Mucosa of descending colon (tissue), 3 donors: ENCODE results near the gene INPP4B. TPM values are rescaled to one million over a fixed set of nuclear protein-coding genes. Genes with fewer than 3 reads are reported as not detected.
A peak's percentile ranks its signal among the peaks of the same experiment; 100 is the strongest.

ENCODE experiments used
- ATAC-seq: fragments of 200-7000 bp; cut with Tn5 transposase; one replicate; pipeline ENCODE4 v1.9.1; 2020; ENCODE audit warnings: mild to moderate bottlenecking, moderate library complexity
- DNase-seq, 3 donors: peaks; one replicate each; pipeline ENCODE4 v3.0.0-alpha.2; 2020
- H3K36me3 ChIP-seq: fragments of 200-600 bp; one replicate; pipeline ENCODE4 v1.8.0; 2021; ENCODE audit warnings: low read depth, mild to moderate bottlenecking
- H3K4me1 ChIP-seq: fragments of 200-600 bp; one replicate; pipeline ENCODE4 v1.8.0; 2021; ENCODE audit warnings: low read depth, mild to moderate bottlenecking
- H3K4me3 ChIP-seq: fragments of 200-600 bp; one replicate; pipeline ENCODE4 v1.8.0; 2021; ENCODE audit warnings: mild to moderate bottlenecking
- H3K9me3 ChIP-seq: fragments of 200-600 bp; one replicate; pipeline ENCODE4 v1.8.0; 2021; ENCODE audit warnings: mild to moderate bottlenecking
- intact Hi-C, 2 donors: fragments of 100-400 bp; cut with DNase I in 1 of 2; cut with micrococcal nuclease in 1 of 2; formaldehyde crosslinking; loops; one replicate each; pipeline versions ENCODE4 v1.11.0 to v1.11.1; 2022; cut with DNase I, micrococcal nuclease
- total RNA-seq, 3 donors: library from RNA; stranded (reverse); fragmentation: NEBNext Ultra II Directional in 2 of 3; extraction: Animal tissue kit (Norgen Biotek cat#: 25700) in 2 of 3; gene quantifications; one replicate each; pipeline versions ENCODE4 v1.2.1 to v1.2.4, GENCODE V29; 2021 to 2023
- TF ChIP-seq, protein P1 (sequence below): fragments of 200-600 bp; IDR thresholded peaks from one replicate; pipeline ENCODE4 v1.8.0; 2022; ENCODE audit warnings: antibody characterized with exemption, mild to moderate bottlenecking
- donor health status: DM: no; HTN: no; CAD: no; lungs with moderate emphysema.
- donor health status: DM: no; HTN: no; CAD: no.
- donor health status: DM: no; HTN: yes; CAD: no.

INPP4B gene
- total RNA-seq, 3 donors from 2014 or later: 22.2 to 27.3 (median 24.1) TPM

- H3K4me3 ChIP-seq: no peak overlapping the region
- intact Hi-C loops: no loop called here
- ATAC-seq (peak; percentile 69), DNase-seq (peak in 1 of 3 donors; percentile 59)
- H3K36me3 ChIP-seq: no peaks in the 10 kb centered on the region
- H3K9me3 ChIP-seq: no peaks in the 10 kb centered on the region
- H3K4me1 ChIP-seq: no peaks in the 10 kb centered on the region
- TF ChIP-seq, protein P1, sequence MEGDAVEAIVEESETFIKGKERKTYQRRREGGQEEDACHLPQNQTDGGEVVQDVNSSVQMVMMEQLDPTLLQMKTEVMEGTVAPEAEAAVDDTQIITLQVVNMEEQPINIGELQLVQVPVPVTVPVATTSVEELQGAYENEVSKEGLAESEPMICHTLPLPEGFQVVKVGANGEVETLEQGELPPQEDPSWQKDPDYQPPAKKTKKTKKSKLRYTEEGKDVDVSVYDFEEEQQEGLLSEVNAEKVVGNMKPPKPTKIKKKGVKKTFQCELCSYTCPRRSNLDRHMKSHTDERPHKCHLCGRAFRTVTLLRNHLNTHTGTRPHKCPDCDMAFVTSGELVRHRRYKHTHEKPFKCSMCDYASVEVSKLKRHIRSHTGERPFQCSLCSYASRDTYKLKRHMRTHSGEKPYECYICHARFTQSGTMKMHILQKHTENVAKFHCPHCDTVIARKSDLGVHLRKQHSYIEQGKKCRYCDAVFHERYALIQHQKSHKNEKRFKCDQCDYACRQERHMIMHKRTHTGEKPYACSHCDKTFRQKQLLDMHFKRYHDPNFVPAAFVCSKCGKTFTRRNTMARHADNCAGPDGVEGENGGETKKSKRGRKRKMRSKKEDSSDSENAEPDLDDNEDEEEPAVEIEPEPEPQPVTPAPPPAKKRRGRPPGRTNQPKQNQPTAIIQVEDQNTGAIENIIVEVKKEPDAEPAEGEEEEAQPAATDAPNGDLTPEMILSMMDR: no peak
These were observed 382.9 kb downstream of the INPP4B start for GRCh38 chr4:142463206-142463605.

- Histone ChIP-seq H3K4me3 (no peak overlapping the region), H3K4me1 (no peaks in the 10 kb centered on the region), H3K36me3 (no peaks in the 10 kb centered on the region), H3K9me3 (no peaks in the 10 kb centered on the region)
- no peak for ATAC-seq
- TF ChIP-seq, protein P1: no peak
- intact Hi-C loops: no loop called here
- no peak for DNase-seq
These were observed 393.8 kb downstream of the INPP4B start for GRCh38 chr4:142452161-142452855.

DNA sequence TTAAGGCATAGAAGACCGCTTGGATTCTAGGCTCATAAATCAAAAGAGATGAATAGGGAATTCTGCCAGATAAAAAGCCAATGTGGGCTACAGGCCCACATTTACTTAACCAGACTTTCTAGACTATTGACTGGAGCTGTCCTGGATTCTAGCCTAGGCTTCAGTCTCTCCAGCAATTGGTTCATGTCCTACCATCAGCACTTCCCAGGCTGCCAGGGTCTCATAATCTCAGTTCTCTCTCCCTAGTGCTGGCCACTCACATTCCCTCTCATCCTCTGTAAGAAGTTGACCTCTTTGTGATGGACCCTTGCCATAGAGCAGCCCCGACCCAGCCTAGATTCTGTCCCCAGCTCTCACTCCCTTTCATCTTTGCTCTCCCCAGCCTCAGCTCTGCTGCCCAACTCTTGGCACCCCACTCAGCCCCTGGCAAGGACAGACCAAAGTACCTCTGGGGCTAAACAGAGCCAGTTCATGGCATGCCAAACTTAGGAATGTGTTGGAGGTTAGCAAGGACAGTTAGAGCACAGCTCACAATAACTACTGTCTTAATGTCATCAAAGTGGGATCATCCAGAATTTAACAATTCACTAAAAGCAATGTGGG is 396.2 kb downstream of the INPP4B start:
- Histone ChIP-seq H3K36me3 (no peaks in the 10 kb centered on the region), H3K9me3 (no peaks in the 10 kb centered on the region), H3K4me3 (no peak overlapping the region), H3K4me1 (no peaks in the 10 kb centered on the region)
- DNase-seq: no peak
- TF ChIP-seq, protein P1: no peak
- intact Hi-C loops: no loop called here
- ATAC-seq: no peak

DNA sequence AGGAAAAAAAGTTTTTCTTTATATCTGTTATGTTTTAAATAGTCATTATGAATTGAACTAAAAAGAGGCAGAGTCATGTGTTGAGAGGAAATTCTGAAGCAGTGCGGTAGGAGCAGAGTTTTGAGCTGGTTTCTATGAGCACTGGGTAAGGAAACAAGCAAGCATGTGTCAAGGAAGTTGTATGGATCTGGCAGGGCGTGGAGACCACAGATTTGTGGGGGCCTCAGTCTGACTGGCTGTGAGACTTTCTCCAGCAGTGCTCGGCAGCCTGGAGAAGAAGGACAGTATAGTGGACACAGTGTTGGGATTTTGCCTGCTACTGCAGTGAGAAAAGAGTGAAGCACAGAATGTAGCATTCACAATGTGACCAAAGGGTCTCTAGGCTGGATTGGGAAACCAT is 399.1 kb downstream of the INPP4B start:
- TF ChIP-seq, protein P1: no peak
- intact Hi-C loops: no loop called here
- no peaks in the 10 kb centered on the region for H3K9me3 ChIP-seq
- ATAC-seq: no peak
- no peak for DNase-seq
- H3K36me3 ChIP-seq: no peaks in the 10 kb centered on the region
- no peak overlapping the region for H3K4me3 ChIP-seq
- no peaks in the 10 kb centered on the region for H3K4me1 ChIP-seq

- no peak for DNase-seq
- no peaks in the 10 kb centered on the region for H3K4me1 ChIP-seq
- ATAC-seq: no peak
- H3K4me3 ChIP-seq: no peak overlapping the region
- intact Hi-C loops: no loop called here
- no peaks in the 10 kb centered on the region for H3K9me3 ChIP-seq
- H3K36me3 ChIP-seq: no peaks in the 10 kb centered on the region
- TF ChIP-seq, protein P1: no peak
These were observed 402.6 kb downstream of the INPP4B start for GRCh38 chr4:142443469-142443868.
